HepG2 (cell line): Measurements from ENCODE around the gene KANSL1L.

ENCODE experiments used
- NFKBIZ ChIP-seq: IDR thresholded peaks from 2 replicates; pipeline ENCODE4 v1.6.1; 2018; ENCODE audit warnings: missing genetic modification reagents, missing compliant biosample characterization
- ZNF776 ChIP-seq: sonication (generic); formaldehyde crosslinking; IDR thresholded peaks from 2 replicates; pipeline ENCODE4 v1.4.0; 2020; ENCODE audit warnings: mild to moderate bottlenecking, missing genetic modification reagents
- TF ChIP-seq, protein P1 (sequence below): sonication (generic); formaldehyde crosslinking; IDR thresholded peaks from 2 replicates; pipeline ENCODE4 v1.8.0; 2022; ENCODE audit warnings: mild to moderate bottlenecking, missing genetic modification reagents, borderline replicate concordance

GRCh38 chr2:210028178-210028577 is 143.0 kb downstream of the KANSL1L start:
- TF ChIP-seq, protein P1, sequence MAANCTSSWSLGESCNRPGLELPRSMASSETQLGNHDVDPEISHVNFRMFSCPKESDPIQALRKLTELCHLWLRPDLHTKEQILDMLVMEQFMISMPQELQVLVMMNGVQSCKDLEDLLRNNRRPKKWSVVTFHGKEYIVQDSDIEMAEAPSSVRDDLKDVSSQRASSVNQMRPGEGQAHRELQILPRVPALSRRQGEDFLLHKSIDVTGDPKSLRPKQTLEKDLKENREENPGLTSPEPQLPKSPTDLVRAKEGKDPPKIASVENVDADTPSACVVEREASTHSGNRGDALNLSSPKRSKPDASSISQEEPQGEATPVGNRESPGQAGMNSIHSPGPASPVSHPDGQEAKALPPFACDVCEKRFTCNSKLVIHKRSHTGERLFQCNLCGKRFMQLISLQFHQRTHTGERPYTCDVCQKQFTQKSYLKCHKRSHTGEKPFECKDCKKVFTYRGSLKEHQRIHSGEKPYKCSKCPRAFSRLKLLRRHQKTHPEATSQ: no peak
- TF ChIP-seq NFKBIZ (CRISPR knock-in tag): no peak
- no peak for TF ChIP-seq ZNF776
